T-helper 1 cell (primary cell): Measurements from ENCODE around the gene CAMK1D.
"Not testable (repeated sequence)": the region's sequence is repeated elsewhere in the genome, so short reads cannot be mapped to it uniquely, and the experiment has no call there.

Experiments
- DNase-seq, 5 donors: peaks; one replicate each; pipeline ENCODE4 v3.0.0-alpha.2; 2012 to 2020

Gene CAMK1D

GRCh38 chr10:12431151-12432101, 82.1 kb downstream of the CAMK1D start:
- DNase-seq, result no peak

GRCh38 chr10:12432402-12433189, 83.2 kb downstream of the CAMK1D start:
- no peak for DNase-seq

GRCh38 chr10:12434277-12434676, 84.9 kb downstream of the CAMK1D start:
- DNase-seq, result no peak

GRCh38 chr10:12434677-12435076, 85.3 kb downstream of the CAMK1D start:
- DNase-seq, result not testable (repeated sequence)

DNA sequence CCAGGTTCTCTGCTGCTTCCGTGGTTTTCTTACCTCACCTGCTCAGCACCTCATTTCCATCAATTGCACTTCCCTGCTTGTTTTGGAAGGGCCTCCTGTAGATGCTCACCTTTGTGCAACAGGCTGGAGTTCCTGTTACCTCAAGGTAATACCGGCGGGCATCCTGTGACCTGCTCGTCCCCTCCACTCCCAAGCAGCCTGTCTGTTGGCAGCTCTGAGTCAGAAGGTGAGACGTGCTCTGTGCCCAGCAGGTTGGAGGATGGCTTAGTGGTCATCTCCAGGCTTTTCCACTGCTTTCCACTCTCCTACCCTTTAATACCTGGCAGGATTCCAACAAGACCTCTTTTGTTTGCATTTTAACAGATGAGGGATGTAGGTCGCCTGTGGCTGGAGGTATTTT, 86.0 kb downstream of the CAMK1D start:
- DNase-seq, result no peak

DNA sequence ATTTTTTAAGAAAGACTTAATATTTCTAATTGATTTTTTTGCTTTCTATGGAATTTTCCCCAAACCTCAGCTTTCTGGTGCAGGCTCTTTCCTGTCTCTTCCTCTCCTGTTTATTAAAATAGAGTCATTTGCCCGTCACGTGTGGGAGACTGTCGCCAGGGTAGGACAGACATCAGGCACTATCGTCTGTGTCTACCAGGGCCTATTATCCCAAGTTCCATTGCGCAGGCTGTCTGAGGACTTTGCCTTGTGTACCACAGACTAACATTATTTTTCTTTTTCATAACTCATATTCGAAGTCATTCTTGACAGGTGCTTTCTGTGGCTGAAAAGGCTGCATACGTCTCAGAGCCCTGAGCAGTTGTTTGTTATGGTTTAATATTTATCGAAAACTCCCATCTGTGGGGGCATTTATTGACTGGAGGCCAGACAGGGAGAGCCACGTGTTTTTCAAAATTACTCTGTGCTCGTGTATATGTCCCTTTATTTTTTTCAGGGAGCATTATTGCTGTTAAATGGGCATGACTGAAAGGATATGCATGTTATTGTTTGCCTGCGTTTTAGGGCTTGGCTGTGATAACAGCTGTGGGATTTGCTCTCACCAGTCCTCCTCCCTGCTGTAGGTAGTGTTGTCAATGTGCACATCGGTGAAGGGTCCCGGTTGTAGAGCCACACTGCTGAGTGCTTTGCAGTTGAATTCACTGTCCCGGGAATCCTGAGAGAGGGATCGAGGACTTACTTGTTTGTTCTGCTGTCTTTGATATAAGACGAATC, 89.8 kb downstream of the CAMK1D start:
- no peak for DNase-seq

GRCh38 chr10:12439767-12440166, 90.4 kb downstream of the CAMK1D start:
- DNase-seq, result not testable (repeated sequence)

- DNase-seq, result no peak
These were observed 93.7 kb downstream of the CAMK1D start for GRCh38 chr10:12443026-12443425.

DNA sequence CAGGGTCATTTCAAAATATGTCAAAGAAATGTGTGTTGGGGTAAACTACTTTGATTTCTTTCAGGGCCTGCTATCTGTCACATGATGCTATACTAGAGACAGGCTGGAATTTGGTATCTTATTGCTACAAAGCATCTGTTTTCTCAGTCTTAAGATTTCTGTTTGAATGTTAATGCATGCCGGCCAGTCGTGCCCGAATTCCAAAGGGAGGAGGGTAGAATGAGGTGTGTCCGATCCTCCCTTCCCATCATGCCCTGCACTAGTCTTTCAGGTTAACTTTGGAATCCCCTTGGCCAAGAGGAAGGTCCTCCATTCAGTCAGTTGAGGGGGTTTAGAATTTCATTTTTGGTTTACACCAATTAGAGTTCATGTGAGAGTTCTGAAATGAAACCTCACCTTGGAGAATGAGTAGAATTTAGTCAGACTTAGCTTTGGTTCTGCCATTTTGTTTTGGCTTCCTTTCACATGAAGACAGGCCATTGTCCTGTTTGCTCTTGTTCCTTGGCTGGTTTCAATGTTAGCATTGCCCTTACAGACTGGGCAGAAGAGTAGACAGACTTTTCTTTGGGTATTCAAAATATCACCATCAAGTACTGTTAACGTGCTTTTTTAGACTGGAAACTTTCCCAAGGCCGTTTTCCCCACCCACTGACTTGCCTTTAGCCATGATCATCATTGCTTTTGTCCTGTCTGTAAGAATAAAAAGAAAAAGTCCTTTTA, 95.8 kb downstream of the CAMK1D start:
- DNase-seq, result no peak

DNA sequence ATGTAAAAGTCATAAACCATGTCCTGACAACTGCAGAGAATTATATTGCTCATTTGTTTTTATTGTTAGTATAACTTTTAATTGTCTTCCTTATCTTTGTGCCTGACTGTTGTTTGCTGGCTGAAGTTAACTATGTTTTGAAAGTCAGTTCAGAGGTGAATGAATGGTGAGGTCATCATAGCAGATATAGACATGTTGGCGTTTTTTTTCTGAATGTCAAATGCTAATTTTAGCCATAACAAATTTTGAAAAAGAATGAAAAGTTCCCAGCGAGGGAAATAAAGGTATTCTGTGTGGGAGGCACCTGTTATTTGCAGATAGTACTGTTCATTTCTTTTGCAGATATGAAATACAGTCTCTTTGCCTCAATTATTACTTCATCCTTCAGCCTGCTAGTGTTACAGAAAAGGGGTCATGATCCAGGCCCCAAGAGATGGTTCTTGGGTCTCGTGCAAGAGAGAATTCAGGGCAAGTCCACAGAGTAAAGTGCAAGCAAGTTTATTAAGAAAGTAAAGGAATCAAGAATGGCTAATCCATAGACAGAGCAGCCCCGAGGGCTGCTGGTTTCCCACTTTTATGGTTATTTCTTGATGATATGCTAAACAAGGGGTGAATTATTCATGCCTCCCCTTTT, 96.5 kb downstream of the CAMK1D start:
- no peak for DNase-seq

DNA sequence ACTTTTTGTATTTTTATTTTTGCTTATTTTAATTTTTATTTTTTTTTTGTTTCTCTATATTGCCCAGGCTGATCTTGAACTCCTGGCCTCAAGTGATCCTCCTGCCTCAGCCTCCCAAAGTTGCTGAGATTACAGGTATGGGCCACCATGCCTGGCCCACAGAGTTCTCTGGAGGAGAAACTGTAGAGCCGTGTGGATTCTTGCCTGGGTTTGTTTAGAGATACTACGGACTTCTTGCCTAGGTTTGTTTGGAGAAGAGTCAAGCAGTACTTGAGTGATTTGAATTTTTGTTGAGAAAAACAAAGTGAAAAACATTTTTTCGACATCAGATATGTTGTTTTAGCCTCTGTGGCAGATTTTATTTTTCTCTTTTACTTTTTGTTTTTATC, 99.0 kb downstream of the CAMK1D start:
- no peak for DNase-seq

DNA sequence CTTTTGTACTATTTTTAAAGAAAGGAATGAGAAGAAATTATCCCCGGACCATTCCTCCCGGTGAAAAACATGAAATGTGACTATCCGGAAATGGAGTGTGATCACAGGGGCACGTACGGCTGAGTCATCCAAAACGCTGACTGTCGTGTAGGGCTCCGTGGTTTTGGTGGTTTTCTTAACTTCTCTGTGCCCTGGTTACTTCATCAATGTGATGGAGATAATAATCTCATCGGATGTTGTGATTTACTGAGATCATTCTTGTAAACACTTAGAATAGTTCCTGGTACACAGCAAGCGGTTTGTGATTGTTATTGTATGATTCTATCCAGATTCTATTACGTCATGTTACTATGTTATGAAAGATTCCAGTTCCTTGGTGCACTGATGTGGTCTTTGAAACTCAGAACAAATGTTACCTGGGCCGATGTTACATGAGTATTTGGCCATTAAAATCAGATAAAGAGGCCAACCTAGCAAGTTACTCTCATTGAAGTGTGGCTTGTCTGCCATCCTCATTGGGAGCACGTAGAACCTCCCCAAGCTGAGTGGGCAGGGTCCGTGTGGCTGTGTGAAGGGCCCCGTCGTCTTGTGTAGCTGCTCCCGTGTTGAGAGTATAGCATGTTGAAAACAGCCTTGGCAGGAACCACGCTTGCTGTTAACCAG, 99.5 kb downstream of the CAMK1D start:
- DNase-seq, result peak; percentile 46 to 97 (median 74)

GRCh38 chr10:12455318-12455717, 106.0 kb downstream of the CAMK1D start:
- DNase-seq, result no peak

DNA sequence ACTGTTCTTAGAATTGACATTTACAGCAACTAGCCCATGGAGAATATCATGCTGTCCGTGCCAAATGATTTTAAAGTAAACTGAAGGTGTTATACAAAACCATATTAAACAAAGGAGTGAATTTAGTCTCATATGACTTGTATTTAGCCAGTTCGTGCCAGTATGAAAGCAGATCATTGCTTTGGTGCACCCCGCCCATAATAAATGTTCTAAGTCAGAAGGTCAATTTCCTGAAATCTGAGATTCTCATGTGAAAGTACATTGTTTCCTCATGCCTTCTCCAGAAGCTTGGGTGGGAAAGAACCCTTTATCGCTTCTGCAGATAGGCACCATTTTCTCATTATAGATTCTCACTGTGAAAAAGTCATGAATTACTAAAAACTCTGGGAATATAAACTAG, 106.4 kb downstream of the CAMK1D start:
- DNase-seq, result no peak

DNA sequence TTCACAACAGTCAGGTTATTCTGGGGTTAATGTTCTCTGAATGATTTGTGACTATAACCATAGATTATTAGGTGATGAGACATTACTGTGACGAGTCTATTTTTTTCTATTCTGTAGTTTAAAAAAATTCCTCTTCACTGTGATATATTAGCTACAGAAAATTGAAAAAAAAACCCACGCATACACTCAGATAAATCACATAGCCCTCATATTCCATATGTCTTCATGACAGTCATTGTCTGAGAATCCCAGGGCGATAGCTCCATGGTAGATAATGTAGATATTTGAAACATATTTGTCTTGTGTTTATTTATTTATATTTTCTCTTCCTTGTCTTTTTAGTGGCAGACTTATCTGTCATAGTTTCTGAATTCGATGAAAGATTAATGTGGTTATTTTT, 110.0 kb downstream of the CAMK1D start:
- no peak for DNase-seq

DNA sequence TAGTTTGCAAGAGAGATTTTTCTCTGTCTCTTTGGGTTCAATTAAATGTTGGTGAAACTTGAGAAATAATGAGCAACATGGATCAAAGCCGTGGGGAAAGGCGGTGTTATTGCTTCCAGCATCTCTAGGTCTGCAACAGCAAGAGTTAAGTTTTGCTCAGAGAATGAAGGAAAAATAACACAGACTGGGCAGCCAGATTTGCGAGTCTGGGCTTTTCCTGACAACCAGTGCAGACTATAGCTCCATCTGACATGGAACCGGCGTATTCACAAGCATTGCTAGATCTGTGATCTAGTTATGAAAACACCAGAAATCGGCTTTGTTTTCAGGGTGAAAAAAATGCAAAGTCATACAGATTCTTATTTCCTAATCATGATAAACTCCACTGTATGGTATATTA, 110.4 kb downstream of the CAMK1D start:
- no peak for DNase-seq

GRCh38 chr10:12463459-12463838, 114.1 kb downstream of the CAMK1D start:
- no peak for DNase-seq

DNA sequence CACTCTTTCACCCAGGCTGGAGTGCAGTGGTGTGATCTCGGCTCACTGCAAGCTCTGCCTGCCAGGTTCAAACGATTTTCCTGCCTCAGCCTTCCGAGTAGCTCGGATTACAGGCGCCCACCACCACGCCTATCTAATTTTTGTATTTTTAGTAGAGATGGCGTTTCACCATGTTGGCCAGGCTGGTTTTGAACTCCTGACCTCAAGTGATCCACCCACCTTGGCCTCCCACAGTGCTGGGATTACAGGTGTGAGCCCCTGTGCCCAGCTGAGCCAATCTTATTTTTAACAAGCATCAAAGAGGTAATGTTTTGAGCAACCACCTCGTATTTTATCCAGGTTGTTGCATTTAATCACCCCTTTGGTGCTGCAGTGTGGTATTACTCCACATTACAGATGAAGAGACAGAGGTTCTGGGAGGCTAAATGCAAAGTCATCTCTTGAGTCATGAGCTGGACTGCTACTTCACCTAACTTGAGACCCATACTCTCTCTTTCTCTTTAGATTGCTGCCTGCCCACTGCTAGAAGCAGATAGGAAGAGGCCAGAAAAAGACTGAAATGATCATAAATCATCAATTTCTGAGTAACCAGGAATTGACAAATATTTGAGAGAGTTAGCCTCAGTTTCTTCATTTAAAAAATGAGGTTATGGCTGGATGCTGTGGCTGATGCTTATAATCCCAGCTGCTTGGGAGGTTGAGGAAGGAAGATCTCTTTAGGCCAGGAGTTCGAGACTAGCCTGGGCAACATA, 116.2 kb downstream of the CAMK1D start:
- DNase-seq, result peak in 1 of 5 donors; percentile 31

DNA sequence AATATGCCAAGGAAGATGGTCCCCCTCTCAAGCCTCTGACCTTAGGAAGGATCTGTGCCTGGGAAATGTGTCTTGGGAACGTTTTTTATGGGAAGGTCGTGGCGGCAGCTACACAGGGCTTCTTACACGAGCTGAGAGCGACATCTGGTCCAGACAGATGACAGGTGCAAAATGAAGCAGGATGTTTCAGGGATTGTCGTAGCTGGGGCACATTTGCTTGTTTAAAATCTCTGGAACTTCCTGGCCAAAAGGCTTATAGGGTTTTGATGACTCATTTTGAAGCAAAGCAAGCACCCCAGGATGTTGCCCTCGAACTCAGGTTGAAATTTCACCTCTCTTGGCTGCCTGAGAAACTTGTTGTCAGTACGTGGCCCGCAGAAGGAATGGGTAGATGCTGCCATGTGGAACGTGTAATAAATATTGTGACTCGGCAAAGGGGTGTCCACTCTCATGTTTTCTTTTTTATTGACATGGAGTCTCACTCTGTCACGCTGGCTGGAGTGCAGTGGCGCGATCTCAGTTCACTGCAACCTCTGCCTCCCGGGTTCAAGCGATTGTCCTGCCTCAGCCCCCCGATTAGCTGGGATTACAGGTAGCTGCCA, 117.5 kb downstream of the CAMK1D start:
- DNase-seq, result peak in 1 of 5 donors; percentile 54

GRCh38 chr10:12469345-12469744, 120.0 kb downstream of the CAMK1D start:
- DNase-seq, result no peak
